Karpas-422 (cell line): ENCODE measurements around the gene CRHR1. TPM values are rescaled to one million over a fixed set of nuclear protein-coding genes. Genes with fewer than 3 reads are reported as not detected.

Experiments
- DNase-seq: peaks from one replicate; pipeline ENCODE4 v3.0.0-alpha.2; 2015
- H2AFZ ChIP-seq: fragments of 200-600 bp; sonication (generic); 2 replicates; pipeline ENCODE4 v1.6.1; 2014; ENCODE audit warnings: antibody characterized with exemption, low read length, mixed read lengths
- H3K27ac ChIP-seq: fragments of 200-600 bp; sonication (generic); 2 replicates; pipeline ENCODE4 v1.5.1; 2014; ENCODE audit warnings: mild to moderate bottlenecking, low read length, moderate library complexity
- H3K27me3 ChIP-seq: fragments of 200-600 bp; sonication (generic); 2 replicates; pipeline ENCODE4 v1.6.1; 2014; ENCODE audit warnings: low read length, mixed read lengths
- H3K36me3 ChIP-seq: fragments of 200-600 bp; sonication (generic); 2 replicates; pipeline ENCODE4 v1.6.1; 2014; ENCODE audit warnings: low read length, mixed read lengths; ENCODE audit not compliant: insufficient read depth
- H3K4me1 ChIP-seq: fragments of 200-600 bp; sonication (generic); 2 replicates; pipeline ENCODE4 v1.6.1; 2014; ENCODE audit warnings: mild to moderate bottlenecking, low read length, mixed read lengths
- H3K4me2 ChIP-seq: fragments of 200-600 bp; sonication (generic); 2 replicates; pipeline ENCODE4 v1.6.1; 2014; ENCODE audit warnings: low read length, low read depth, mild to moderate bottlenecking; ENCODE audit not compliant: poor library complexity, severe bottlenecking
- H3K4me3 ChIP-seq: fragments of 200-600 bp; sonication (generic); 2 replicates; pipeline ENCODE4 v1.5.1; 2014; ENCODE audit warnings: mild to moderate bottlenecking, antibody characterized with exemption, low read length, mixed read lengths
- H3K79me2 ChIP-seq: fragments of 200-600 bp; sonication (generic); 2 replicates; pipeline ENCODE4 v1.6.1; 2014; ENCODE audit warnings: mild to moderate bottlenecking, low read length, mixed read lengths
- H3K9ac ChIP-seq: fragments of 200-600 bp; sonication (generic); 2 replicates; pipeline ENCODE4 v1.6.0; 2014; ENCODE audit warnings: low read length
- H3K9me2 ChIP-seq: fragments of 200-600 bp; sonication (generic), shearing (Covaris generic); replicated peaks from 2 replicates; pipeline ENCODE4 v1.6.0; 2014; ENCODE audit warnings: mild to moderate bottlenecking, low read length, moderate library complexity; ENCODE audit not compliant: insufficient read depth
- H3K9me3 ChIP-seq: fragments of 300-700, 200-600 bp; sonication (generic); 2 replicates; pipeline ENCODE4 v1.6.1; 2014; ENCODE audit warnings: low read length, mixed read lengths
- H4K20me1 ChIP-seq: fragments of 200-600 bp; sonication (generic); 2 replicates; pipeline ENCODE4 v1.6.1; 2014; ENCODE audit warnings: mild to moderate bottlenecking, antibody characterized with exemption, low read length, low read depth; ENCODE audit not compliant: insufficient read depth
- total RNA-seq: library from RNA; depleted of rRNA; stranded (reverse); fragments of >200 nt; shearing (Covaris generic); gene quantifications from 2 replicates; pipeline ENCODE4 v1.2.3, GENCODE V29; 2014; ENCODE audit warnings: low replicate concordance

Gene CRHR1
- total RNA-seq, 1 experiment from 2014 or later = not detected

- Histone ChIP-seq H3K9me3 (no peaks in the 10 kb centered on the region), H3K9me2 (no peaks in the 10 kb centered on the region), H3K4me3 (no peak overlapping the region), H3K9ac (no peak overlapping the region), H3K79me2 (no peaks in the 10 kb centered on the region), H2AFZ (no peak overlapping the region), H4K20me1 (no peaks in the 10 kb centered on the region), H3K27ac (no peak overlapping the region), H3K27me3 (no peaks in the 10 kb centered on the region), H3K4me2 (no peak overlapping the region), H3K4me1 (no peaks in the 10 kb centered on the region), H3K36me3 (no peaks in the 10 kb centered on the region)
- no peak for DNase-seq
Measured at GRCh38 chr17:45755050-45755449, 29.1 kb upstream of the CRHR1 start.

- Histone ChIP-seq H3K36me3 (no peaks in the 10 kb centered on the region), H3K9me3 (no peaks in the 10 kb centered on the region), H3K4me2 (no peak overlapping the region), H3K27me3 (no peaks in the 10 kb centered on the region), H3K79me2 (no peaks in the 10 kb centered on the region), H3K4me3 (no peak overlapping the region), H4K20me1 (no peaks in the 10 kb centered on the region), H3K4me1 (no peaks in the 10 kb centered on the region), H3K9ac (no peak overlapping the region), H2AFZ (no peak overlapping the region), H3K27ac (no peak overlapping the region), H3K9me2 (no peaks in the 10 kb centered on the region)
- no peak for DNase-seq
Measured at GRCh38 chr17:45756266-45756991, 27.7 kb upstream of the CRHR1 start.

- H4K20me1 ChIP-seq = no peaks in the 10 kb centered on the region
- no peak overlapping the region for H2AFZ ChIP-seq
- no peaks in the 10 kb centered on the region for H3K9me3 ChIP-seq
- H3K79me2 ChIP-seq = no peaks in the 10 kb centered on the region
- H3K36me3 ChIP-seq = no peaks in the 10 kb centered on the region
- no peak overlapping the region for H3K9ac ChIP-seq
- H3K4me2 ChIP-seq = no peak overlapping the region
- H3K4me3 ChIP-seq = no peak overlapping the region
- no peak overlapping the region for H3K27ac ChIP-seq
- no peaks in the 10 kb centered on the region for H3K9me2 ChIP-seq
- H3K4me1 ChIP-seq = no peaks in the 10 kb centered on the region
- no peak for DNase-seq
- H3K27me3 ChIP-seq = no peaks in the 10 kb centered on the region
Measured at GRCh38 chr17:45757431-45758218, 26.5 kb upstream of the CRHR1 start.

- H4K20me1 ChIP-seq = no peaks in the 10 kb centered on the region
- H3K4me3 ChIP-seq = no peak overlapping the region
- no peak overlapping the region for H3K9ac ChIP-seq
- no peaks in the 10 kb centered on the region for H3K4me1 ChIP-seq
- H3K79me2 ChIP-seq = no peaks in the 10 kb centered on the region
- no peaks in the 10 kb centered on the region for H3K27me3 ChIP-seq
- H3K4me2 ChIP-seq = no peak overlapping the region
- H3K27ac ChIP-seq = no peak overlapping the region
- no peak for DNase-seq
- no peaks in the 10 kb centered on the region for H3K9me2 ChIP-seq
- H3K9me3 ChIP-seq = no peaks in the 10 kb centered on the region
- H2AFZ ChIP-seq = no peak overlapping the region
- H3K36me3 ChIP-seq = no peaks in the 10 kb centered on the region
Measured at GRCh38 chr17:45758544-45758943, 25.6 kb upstream of the CRHR1 start.

- Histone ChIP-seq H3K27ac (no peak overlapping the region), H3K79me2 (no peaks in the 10 kb centered on the region), H3K9me2 (no peaks in the 10 kb centered on the region), H3K4me3 (no peak overlapping the region), H3K27me3 (no peaks in the 10 kb centered on the region), H3K4me2 (no peak overlapping the region), H3K4me1 (no peaks in the 10 kb centered on the region), H4K20me1 (no peaks in the 10 kb centered on the region), H3K36me3 (no peaks in the 10 kb centered on the region), H3K9ac (no peak overlapping the region), H3K9me3 (no peaks in the 10 kb centered on the region), H2AFZ (no peak overlapping the region)
- peak; percentile 62 for DNase-seq
Measured at GRCh38 chr17:45759761-45760160, 24.4 kb upstream of the CRHR1 start.

GRCh38 chr17:45761957-45762565 lies 22.1 kb upstream of the CRHR1 start:
- Histone ChIP-seq H3K9me2 (no peaks in the 10 kb centered on the region), H3K27me3 (no peaks in the 10 kb centered on the region), H2AFZ (no peak overlapping the region), H3K27ac (no peak overlapping the region), H3K36me3 (no peaks in the 10 kb centered on the region), H4K20me1 (no peaks in the 10 kb centered on the region), H3K9me3 (no peaks in the 10 kb centered on the region), H3K79me2 (no peaks in the 10 kb centered on the region), H3K4me3 (no peak overlapping the region), H3K4me2 (no peak overlapping the region), H3K9ac (no peak overlapping the region), H3K4me1 (no peaks in the 10 kb centered on the region)
- DNase-seq = no peak

GRCh38 chr17:45763182-45763581 lies 20.9 kb upstream of the CRHR1 start:
- no peak for DNase-seq
- Histone ChIP-seq H3K4me2 (no peak overlapping the region), H3K4me3 (no peak overlapping the region), H3K27me3 (no peaks in the 10 kb centered on the region), H3K9me3 (no peaks in the 10 kb centered on the region), H3K9ac (no peak overlapping the region), H4K20me1 (no peaks in the 10 kb centered on the region), H3K27ac (no peak overlapping the region), H3K4me1 (no peaks in the 10 kb centered on the region), H3K9me2 (no peaks in the 10 kb centered on the region), H3K36me3 (no peaks in the 10 kb centered on the region), H2AFZ (no peak overlapping the region), H3K79me2 (no peaks in the 10 kb centered on the region)

- no peak for DNase-seq
- Histone ChIP-seq H3K79me2 (no peaks in the 10 kb centered on the region), H3K9me2 (no peaks in the 10 kb centered on the region), H3K4me2 (no peak overlapping the region), H3K36me3 (no peaks in the 10 kb centered on the region), H4K20me1 (no peaks in the 10 kb centered on the region), H3K9ac (no peak overlapping the region), H3K4me3 (no peak overlapping the region), H3K27me3 (no peaks in the 10 kb centered on the region), H3K27ac (no peak overlapping the region), H3K4me1 (no peaks in the 10 kb centered on the region), H3K9me3 (no peaks in the 10 kb centered on the region), H2AFZ (no peak overlapping the region)
Measured at GRCh38 chr17:45764479-45764878, 19.6 kb upstream of the CRHR1 start.
